Activated CD8-positive, alpha-beta memory T cell treated with anti-CD3 and anti-CD28 coated beads, Interleukin-2, amount 50 U/mL, for 24 hours (primary cell): ENCODE results near the gene MLLT1.

ENCODE experiments used
- DNase-seq: peaks from one replicate; pipeline ENCODE4 v3.0.0-alpha.2; 2020; ENCODE audit errors: extremely low read depth

MLLT1 gene

GRCh38 chr19:6235031-6235951 lies 44.5 kb downstream of the MLLT1 start:
- DNase-seq, result no peak

- DNase-seq, result no peak
These were observed 45.2 kb downstream of the MLLT1 start for GRCh38 chr19:6234527-6234926.

GRCh38 chr19:6233827-6234511 lies 45.8 kb downstream of the MLLT1 start:
- DNase-seq, result no peak

- DNase-seq, result no peak
These were observed 46.5 kb downstream of the MLLT1 start for GRCh38 chr19:6233056-6233826.

- DNase-seq, result no peak
These were observed 47.1 kb downstream of the MLLT1 start for GRCh38 chr19:6232601-6233055.

- no peak for DNase-seq
These were observed 48.8 kb downstream of the MLLT1 start for GRCh38 chr19:6230991-6231448.

- no peak for DNase-seq
These were observed 49.6 kb downstream of the MLLT1 start for GRCh38 chr19:6229951-6230712.

GRCh38 chr19:6229216-6229913 lies 50.4 kb downstream of the MLLT1 start:
- no peak for DNase-seq

GRCh38 chr19:6228551-6229215 lies 51.1 kb downstream of the MLLT1 start:
- no peak for DNase-seq

GRCh38 chr19:6227936-6228325 lies 51.8 kb downstream of the MLLT1 start:
- DNase-seq, result no peak

GRCh38 chr19:6227156-6227935 lies 52.4 kb downstream of the MLLT1 start:
- no peak for DNase-seq

GRCh38 chr19:6226444-6227155 lies 53.2 kb downstream of the MLLT1 start:
- no peak for DNase-seq

- DNase-seq, result no peak
These were observed 53.8 kb downstream of the MLLT1 start for GRCh38 chr19:6226012-6226411.

GRCh38 chr19:6225232-6225865 lies 54.4 kb downstream of the MLLT1 start:
- DNase-seq, result no peak

GRCh38 chr19:6224308-6224675 lies 55.5 kb downstream of the MLLT1 start:
- no peak for DNase-seq

- no peak for DNase-seq
These were observed 56.1 kb downstream of the MLLT1 start for GRCh38 chr19:6223461-6224307.

- DNase-seq, result no peak
These were observed 56.9 kb downstream of the MLLT1 start for GRCh38 chr19:6222884-6223283.
